Activated T-helper 1 cell treated with anti-CD3 and anti-CD28 coated beads, Interleukin-12 subunit alpha, Interleukin-12 subunit beta, Interleukin-2, Interleukin-4 antibody, amounts not matched to agents 30 ng/mL and 10 ng/mL and 1 ng/mL, durations not matched to agents 14 hours and 24 hours and 36 hours (primary cell): Measurements from ENCODE around the gene DNAJC30. TPM values are rescaled to one million over a fixed set of nuclear protein-coding genes. Genes with fewer than 3 reads are reported as not detected.
"Not testable (repeated sequence)": the region's sequence is repeated elsewhere in the genome, so short reads cannot be mapped to it uniquely, and the experiment has no call there.

Source experiments
- DNase-seq: peaks from one replicate; pipeline ENCODE4 v3.0.0; 2021; ENCODE audit warnings: low spot score
- H3K27ac Mint-ChIP-seq: one replicate; pipeline ENCODE4 v1.8.0; 2021; ENCODE audit warnings: mild to moderate bottlenecking, mixed read lengths
- H3K27me3 Mint-ChIP-seq: one replicate; pipeline ENCODE4 v1.8.0; 2022; ENCODE audit warnings: mild to moderate bottlenecking, moderate library complexity, mixed read lengths; ENCODE audit not compliant: insufficient read depth
- H3K36me3 Mint-ChIP-seq: one replicate; pipeline ENCODE4 v1.8.0; 2021; ENCODE audit warnings: low read depth, mixed read lengths
- H3K4me1 Mint-ChIP-seq: one replicate; pipeline ENCODE4 v1.8.0; 2021; ENCODE audit warnings: low read depth, mixed read lengths
- H3K4me3 Mint-ChIP-seq: one replicate; pipeline ENCODE4 v1.8.0; 2021; ENCODE audit warnings: mild to moderate bottlenecking, moderate library complexity, mixed read lengths
- H3K9me3 Mint-ChIP-seq: one replicate; pipeline ENCODE4 v1.8.0; 2021; ENCODE audit warnings: mixed read lengths
- intact Hi-C: fragments of 100-400 bp; cut with micrococcal nuclease; formaldehyde crosslinking; loops from one replicate; pipeline ENCODE4 v1.15.1; 2024
- total RNA-seq: library from RNA; stranded (reverse); gene quantifications from 2 replicates; pipeline ENCODE4 v1.2.3, GENCODE V29; 2022

DNAJC30 gene
- 11.2 and 11.6 TPM in 2 replicates for total RNA-seq

GRCh38 chr7:73683056-73683787 lies at the start of gene DNAJC30, which contains the start of gene BUD23:
TSS of gene DNAJC30 (minus strand) at chr7:73683453. CDS start at chr7:73683423, 30 bp downstream.
TSS of gene BUD23 (plus strand) at chr7:73683597. CDS start at chr7:73683626, 29 bp downstream.
- H3K4me3 Mint-ChIP-seq, result peak within 1 kb of the TSS; percentile 99
- peaks cover 25% of the 10 kb centered on the region for H3K4me1 Mint-ChIP-seq
- H3K27ac Mint-ChIP-seq, result peak within 1 kb of the TSS; percentile 90

GRCh38 chr7:73732397-73732796 lies 49.1 kb upstream of the DNAJC30 start:
- no peaks in the 10 kb centered on the region for H3K9me3 Mint-ChIP-seq
- H3K4me3 Mint-ChIP-seq, result no peak overlapping the region
- peaks cover 8% of the 10 kb centered on the region for H3K4me1 Mint-ChIP-seq
- DNase-seq, result no peak
- intact Hi-C loops, result loop anchor here (5.0 to 10.0 kb wide), 2 partner anchors 280 to 352 kb away; partner anchors contain the start of gene LIMK1
- no peaks in the 10 kb centered on the region for H3K36me3 Mint-ChIP-seq
- H3K27me3 Mint-ChIP-seq, result peaks cover 12% of the 10 kb centered on the region
- no peak overlapping the region for H3K27ac Mint-ChIP-seq

More at GRCh38 chr7:73683056-73683787, at the start of gene DNAJC30, which contains the start of gene BUD23:
- peak; percentile 87 for DNase-seq
- H3K27me3 Mint-ChIP-seq, result no peaks in the 10 kb centered on the region
- no peaks in the 10 kb centered on the region for H3K9me3 Mint-ChIP-seq
- H3K36me3 Mint-ChIP-seq, result peaks cover 21% of the 10 kb centered on the region
- intact Hi-C loops, result loop anchor here (1.0 to 10.0 kb wide), 10 partner anchors 16 to 492 kb away; partner anchors contain the start of genes ABHD11, BAZ1B, BCL7B and EIF4H

GRCh38 chr7:73730485-73730884 lies 47.2 kb upstream of the DNAJC30 start:
- peaks cover 8% of the 10 kb centered on the region for H3K4me1 Mint-ChIP-seq
- H3K27ac Mint-ChIP-seq, result no peak overlapping the region
- no peaks in the 10 kb centered on the region for H3K36me3 Mint-ChIP-seq
- no peak overlapping the region for H3K4me3 Mint-ChIP-seq
- H3K27me3 Mint-ChIP-seq, result peaks cover 12% of the 10 kb centered on the region
- no peak for DNase-seq
- intact Hi-C loops, result loop anchor here (5.0 to 10.0 kb wide), 2 partner anchors 278 to 354 kb away; partner anchors contain the start of gene LIMK1
- H3K9me3 Mint-ChIP-seq, result no peaks in the 10 kb centered on the region

- no peaks in the 10 kb centered on the region for H3K4me1 Mint-ChIP-seq
- H3K27ac Mint-ChIP-seq, result no peak overlapping the region
- H3K27me3 Mint-ChIP-seq, result peaks cover 12% of the 10 kb centered on the region
- H3K4me3 Mint-ChIP-seq, result no peak overlapping the region
- H3K9me3 Mint-ChIP-seq, result no peaks in the 10 kb centered on the region
- H3K36me3 Mint-ChIP-seq, result no peaks in the 10 kb centered on the region
- intact Hi-C loops, result loop anchor here (5.0 kb wide), 1 partner anchor 406 kb away; no protein-coding TSS in a partner anchor
- DNase-seq, result no peak
These were observed 45.3 kb upstream of the DNAJC30 start for GRCh38 chr7:73728551-73728950.

GRCh38 chr7:73727952-73728351 lies 44.7 kb upstream of the DNAJC30 start:
- intact Hi-C loops, result loop anchor here (5.0 kb wide), 1 partner anchor 406 kb away; no protein-coding TSS in a partner anchor
- no peak for DNase-seq
- no peak overlapping the region for H3K4me3 Mint-ChIP-seq
- H3K9me3 Mint-ChIP-seq, result no peaks in the 10 kb centered on the region
- H3K36me3 Mint-ChIP-seq, result no peaks in the 10 kb centered on the region
- no peak overlapping the region for H3K27ac Mint-ChIP-seq
- peaks cover 9% of the 10 kb centered on the region for H3K27me3 Mint-ChIP-seq
- no peaks in the 10 kb centered on the region for H3K4me1 Mint-ChIP-seq

- intact Hi-C loops, result loop anchor here (5.0 kb wide), 1 partner anchor 404 kb away; no protein-coding TSS in a partner anchor
- Mint-ChIP-seq H3K36me3 (no peaks in the 10 kb centered on the region), H3K9me3 (no peaks in the 10 kb centered on the region), H3K4me3 (no peak overlapping the region), H3K4me1 (no peaks in the 10 kb centered on the region), H3K27me3 (peaks cover 18% of the 10 kb centered on the region), H3K27ac (no peak overlapping the region)
- no peak for DNase-seq
These were observed 42.8 kb upstream of the DNAJC30 start for GRCh38 chr7:73726083-73726466.

- peaks cover 22% of the 10 kb centered on the region for H3K27me3 Mint-ChIP-seq
- H3K36me3 Mint-ChIP-seq, result no peaks in the 10 kb centered on the region
- H3K4me1 Mint-ChIP-seq, result peaks cover 6% of the 10 kb centered on the region
- intact Hi-C loops, result no loop called here
- no peaks in the 10 kb centered on the region for H3K9me3 Mint-ChIP-seq
- no peak for DNase-seq
- no peak overlapping the region for H3K27ac Mint-ChIP-seq
- no peak overlapping the region for H3K4me3 Mint-ChIP-seq
These were observed 40.6 kb upstream of the DNAJC30 start for GRCh38 chr7:73723813-73724212.

- Mint-ChIP-seq H3K4me1 (peaks cover 12% of the 10 kb centered on the region), H3K9me3 (no peaks in the 10 kb centered on the region), H3K36me3 (no peaks in the 10 kb centered on the region), H3K27me3 (peaks cover 15% of the 10 kb centered on the region), H3K27ac (no peak overlapping the region), H3K4me3 (no peak overlapping the region)
- intact Hi-C loops, result no loop called here
- no peak for DNase-seq
These were observed 39.5 kb upstream of the DNAJC30 start for GRCh38 chr7:73722785-73723184.

GRCh38 chr7:73722182-73722581 lies 38.9 kb upstream of the DNAJC30 start:
- intact Hi-C loops, H3K36me3 Mint-ChIP-seq, H3K4me3 Mint-ChIP-seq, DNase-seq, H3K27ac Mint-ChIP-seq, H3K9me3 Mint-ChIP-seq: not testable (repeated sequence)
- peaks cover 17% of the 10 kb centered on the region for H3K4me1 Mint-ChIP-seq
- peaks cover 15% of the 10 kb centered on the region for H3K27me3 Mint-ChIP-seq

GRCh38 chr7:73721377-73721817 lies 38.1 kb upstream of the DNAJC30 start:
- Mint-ChIP-seq H3K27me3 (peaks cover 15% of the 10 kb centered on the region), H3K9me3 (no peaks in the 10 kb centered on the region)
- intact Hi-C loops, result no loop called here

GRCh38 chr7:73720443-73720842 lies 37.2 kb upstream of the DNAJC30 start:
- Mint-ChIP-seq H3K4me1 (peaks cover 33% of the 10 kb centered on the region), H3K4me3 (peak overlapping the region; percentile 82), H3K27ac (peak overlapping the region; percentile 36), H3K27me3 (peaks cover 15% of the 10 kb centered on the region)
- H3K9me3 Mint-ChIP-seq, DNase-seq, H3K36me3 Mint-ChIP-seq, intact Hi-C loops: not testable (repeated sequence)

More at GRCh38 chr7:73721377-73721817, 38.1 kb upstream of the DNAJC30 start:
- Mint-ChIP-seq H3K4me3 (peak overlapping the region; percentile 82), H3K36me3 (peaks cover 3% of the 10 kb centered on the region), H3K4me1 (peaks cover 24% of the 10 kb centered on the region), H3K27ac (no peak overlapping the region)
- no peak for DNase-seq

- peak overlapping the region; percentile 82 for H3K4me3 Mint-ChIP-seq
These were observed 36.5 kb upstream of the DNAJC30 start for GRCh38 chr7:73719806-73720169.

More at GRCh38 chr7:73719806-73720169, 36.5 kb upstream of the DNAJC30 start:
- DNase-seq, result no peak
- Mint-ChIP-seq H3K9me3 (no peaks in the 10 kb centered on the region), H3K4me1 (peaks cover 34% of the 10 kb centered on the region), H3K27ac (peak overlapping the region; percentile 36), H3K27me3 (peaks cover 15% of the 10 kb centered on the region), H3K36me3 (peaks cover 7% of the 10 kb centered on the region)
- intact Hi-C loops, result loop anchor here (1.0 to 5.0 kb wide), 2 partner anchors 95 to 197 kb away; partner anchors contain the start of genes BAZ1B and MLXIPL
